IPS DF 4.7 (cell line): Measurements from ENCODE around the gene OR5H2.

ENCODE experiments used
- DNase-seq: peaks from one replicate; pipeline ENCODE4 v3.0.0-alpha.2; 2013; ENCODE audit warnings: low spot score; ENCODE audit errors: extremely low read depth

The OR5H2 gene

GRCh38 chr3:98329392-98330124 is 47.3 kb downstream of the OR5H2 start:
- no peak for DNase-seq

DNA sequence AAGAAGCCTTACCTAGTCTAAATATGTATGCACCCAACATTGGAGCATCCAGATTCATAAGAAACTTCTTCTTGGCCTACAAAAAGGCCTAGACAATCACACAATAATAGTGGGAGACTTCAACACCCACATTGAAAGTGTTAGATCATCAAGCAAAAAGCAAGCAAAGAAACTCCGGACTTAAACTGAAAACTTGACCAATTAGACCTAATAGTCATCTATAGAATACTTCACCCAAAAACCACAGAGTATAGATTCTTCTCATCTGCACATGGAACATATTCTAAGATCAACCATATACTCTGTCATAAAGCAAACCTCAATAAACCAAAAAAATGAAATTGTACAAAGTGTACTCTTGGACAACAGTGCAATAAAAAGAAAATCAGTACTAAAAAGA is 49.0 kb downstream of the OR5H2 start:
- no peak for DNase-seq
